ENCODE results near the gene D2HGDH. TPM values are rescaled to one million over a fixed set of nuclear protein-coding genes. Genes with fewer than 3 reads are reported as not detected.

Gene D2HGDH
- total and polyA plus RNA-seq, 2 experiments from 2014 or later: 3.7 to 17.3 TPM

GRCh38 chr2:241808051-241808720 is 73.8 kb downstream of the D2HGDH start:
- DNase-seq (ENCODE audit: low spot score): peak; percentile 52

GRCh38 chr2:241808721-241809382 is 74.4 kb downstream of the D2HGDH start, which contains the start of gene NEU4:
TSS of gene NEU4 (plus strand) at chr2:241809193. CDS start at chr2:241814485, 5,292 bp downstream.
- Histone ChIP-seq H3K36me3 (ENCODE audit: insufficient read depth) (no peaks in the 10 kb centered on the region), H3K27ac (ENCODE audit: low read depth) (no peak within 1 kb of the TSS)

More at GRCh38 chr2:241808051-241808720, 73.8 kb downstream of the D2HGDH start:
- Histone ChIP-seq H3K4me2 (peak overlapping the region; percentile 49; the same call in 1 of the 2 replicates), H3K36me3 (ENCODE audit: insufficient read depth) (no peaks in the 10 kb centered on the region), H3K4me3 (no peak overlapping the region), H3K9me2 (ENCODE audit: insufficient read depth) (no peaks in the 10 kb centered on the region), H3K27me3 (ENCODE audit: insufficient read depth) (peaks cover 17% of the 10 kb centered on the region), H4K20me1 (replicated peaks; ENCODE audit: insufficient read depth) (no peaks in the 10 kb centered on the region), H3F3A (replicated peaks; ENCODE audit: low read depth) (peaks cover 11% of the 10 kb centered on the region; the same call in 1 of the 2 replicates), H2AFZ (peak overlapping the region; percentile 70; the same call in 1 of the 2 replicates), H3K27ac (ENCODE audit: low read depth) (no peak overlapping the region), H3K79me2 (replicated peaks; ENCODE audit: insufficient read depth) (no peaks in the 10 kb centered on the region), H3K4me1 (ENCODE audit: insufficient read depth) (peaks cover 16% of the 10 kb centered on the region; the same call in 1 of the 2 replicates)
- Mint-ChIP-seq H3K27me3 (ENCODE audit: insufficient read depth, low read depth, poor library complexity) (peaks cover 27% of the 10 kb centered on the region), H3K4me3 (peak overlapping the region; percentile 34; the same call in 1 of the 3 replicates), H3K9me3 (no peaks in the 10 kb centered on the region), H3K36me3 (ENCODE audit: low read depth) (no peaks in the 10 kb centered on the region; the same call in 2 of the 3 replicates), H3K4me1 (peaks cover 14% of the 10 kb centered on the region), H3K27ac (no peak overlapping the region)
- ATAC-seq: no peak
- TF ChIP-seq NANOG (IDR thresholded peaks at IDR 0.05; ENCODE audit: borderline replicate concordance) (no peak), ZNF114 (CRISPR knock-in tag; IDR thresholded peaks at IDR 0.05) (no peak), JUNB (IDR thresholded peaks at IDR 0.05; ENCODE audit: unreplicated experiment) (no peak), ETS1 (IDR thresholded peaks at IDR 0.05) (no peak), STAT1 (IDR thresholded peaks at IDR 0.05; ENCODE audit: unreplicated experiment) (no peak), CTCF (conservative IDR thresholded peaks at IDR 0.05; ENCODE audit: low read depth in 2 of 2) (no peak)

More at GRCh38 chr2:241808721-241809382, 74.4 kb downstream of the D2HGDH start, which contains the start of gene NEU4:
- Histone ChIP-seq H3K4me1 (ENCODE audit: insufficient read depth) (peaks cover 16% of the 10 kb centered on the region; the same call in 1 of the 2 replicates), H4K20me1 (replicated peaks; ENCODE audit: insufficient read depth) (no peaks in the 10 kb centered on the region), H3K9me2 (ENCODE audit: insufficient read depth) (no peaks in the 10 kb centered on the region), H2AFZ (peak within 1 kb of the TSS; percentile 70; the same call in 1 of the 2 replicates), H3K4me2 (peak within 1 kb of the TSS; percentile 49), H3F3A (replicated peaks; ENCODE audit: low read depth) (peaks cover 11% of the 10 kb centered on the region; the same call in 1 of the 2 replicates), H3K27me3 (ENCODE audit: insufficient read depth) (peaks cover 10% of the 10 kb centered on the region), H3K4me3 (no peak within 1 kb of the TSS), H3K79me2 (replicated peaks; ENCODE audit: insufficient read depth) (no peaks in the 10 kb centered on the region)
- no peaks in the 10 kb centered on the region for H3K9me3 Mint-ChIP-seq
- peaks cover 14% of the 10 kb centered on the region for H3K4me1 Mint-ChIP-seq
- H3K27ac Mint-ChIP-seq: no peak within 1 kb of the TSS
- H3K36me3 Mint-ChIP-seq (ENCODE audit: low read depth): no peaks in the 10 kb centered on the region; the same call in 2 of the 3 replicates
- DNase-seq (ENCODE audit: low spot score) (no peak), ATAC-seq (peak; percentile 25)
- TF ChIP-seq CTCF (conservative IDR thresholded peaks at IDR 0.05; ENCODE audit: low read depth in 2 of 2) (peak in 1 of 2 experiments; percentile 16; a peak in 1 of 4 replicates), CREB1 (CRISPR knock-in tag; IDR thresholded peaks at IDR 0.05; ENCODE audit: low read depth) (no peak)
- peak within 1 kb of the TSS; percentile 34; the same call in 1 of the 3 replicates for H3K4me3 Mint-ChIP-seq
- peaks cover 24% of the 10 kb centered on the region for H3K27me3 Mint-ChIP-seq (ENCODE audit: insufficient read depth, low read depth, poor library complexity)
